Subcutaneous adipose tissue (tissue), 4 donors: ENCODE data around the gene ZFAND5. TPM values are rescaled to one million over a fixed set of nuclear protein-coding genes. Genes with fewer than 3 reads are reported as not detected.

Source experiments
- total RNA-seq, 4 donors: library from RNA; depleted of rRNA; stranded (reverse); fragments of >200 nt; gene quantifications; one replicate each; pipeline ENCODE4 v1.1.0, GENCODE V29; 2016
- TF ChIP-seq, protein P1 (sequence below): fragments of 450-650 bp; IDR thresholded peaks from one replicate; pipeline ENCODE4 v1.5.1; 2016; ENCODE audit warnings: low read depth, mild to moderate bottlenecking, control low read depth, antibody characterized with exemption, moderate library complexity

ZFAND5 gene
- total RNA-seq, 4 donors from 2014 or later, result 685 to 1,221 (median 791) TPM

DNA sequence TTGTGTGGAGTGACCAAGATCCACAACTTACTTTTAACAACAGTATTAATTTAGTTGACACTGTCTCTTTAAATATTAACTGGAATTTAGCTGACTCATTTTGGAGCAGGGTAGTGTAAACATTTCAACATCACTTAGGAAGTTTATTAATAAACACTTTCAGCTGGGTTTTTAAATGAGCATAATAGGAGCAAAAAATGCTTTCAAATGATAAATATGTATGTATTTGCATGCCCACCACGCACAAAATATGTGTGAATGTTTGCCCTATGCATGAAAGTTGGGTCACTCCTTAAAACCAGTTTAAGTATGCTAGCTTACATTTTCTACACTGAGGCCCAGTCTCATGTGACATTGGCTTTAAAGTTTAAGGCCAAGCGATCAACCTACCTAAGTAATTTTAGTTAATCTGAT, 2.9 kb downstream of the ZFAND5 start:
- TF ChIP-seq, protein P1, sequence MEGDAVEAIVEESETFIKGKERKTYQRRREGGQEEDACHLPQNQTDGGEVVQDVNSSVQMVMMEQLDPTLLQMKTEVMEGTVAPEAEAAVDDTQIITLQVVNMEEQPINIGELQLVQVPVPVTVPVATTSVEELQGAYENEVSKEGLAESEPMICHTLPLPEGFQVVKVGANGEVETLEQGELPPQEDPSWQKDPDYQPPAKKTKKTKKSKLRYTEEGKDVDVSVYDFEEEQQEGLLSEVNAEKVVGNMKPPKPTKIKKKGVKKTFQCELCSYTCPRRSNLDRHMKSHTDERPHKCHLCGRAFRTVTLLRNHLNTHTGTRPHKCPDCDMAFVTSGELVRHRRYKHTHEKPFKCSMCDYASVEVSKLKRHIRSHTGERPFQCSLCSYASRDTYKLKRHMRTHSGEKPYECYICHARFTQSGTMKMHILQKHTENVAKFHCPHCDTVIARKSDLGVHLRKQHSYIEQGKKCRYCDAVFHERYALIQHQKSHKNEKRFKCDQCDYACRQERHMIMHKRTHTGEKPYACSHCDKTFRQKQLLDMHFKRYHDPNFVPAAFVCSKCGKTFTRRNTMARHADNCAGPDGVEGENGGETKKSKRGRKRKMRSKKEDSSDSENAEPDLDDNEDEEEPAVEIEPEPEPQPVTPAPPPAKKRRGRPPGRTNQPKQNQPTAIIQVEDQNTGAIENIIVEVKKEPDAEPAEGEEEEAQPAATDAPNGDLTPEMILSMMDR, result no peak

DNA sequence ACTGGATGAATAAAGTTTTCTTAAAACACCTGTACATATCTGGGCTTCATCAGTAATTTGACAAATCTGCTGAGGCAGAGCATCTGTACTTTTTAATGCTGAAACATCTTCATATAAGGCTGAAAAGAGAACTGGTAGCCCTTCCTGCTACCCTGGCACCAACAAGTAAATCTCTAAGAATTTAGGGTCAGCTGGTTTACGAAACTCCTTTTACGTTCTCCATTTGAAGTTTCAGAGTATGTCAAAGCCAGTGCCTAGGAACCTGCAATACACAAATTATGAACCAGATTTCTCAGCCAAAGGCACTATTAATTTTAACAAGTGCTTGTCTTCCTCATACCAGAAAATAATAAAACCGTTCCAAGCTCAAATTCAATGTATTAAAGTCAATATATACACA, 3.8 kb downstream of the ZFAND5 start:
- TF ChIP-seq, protein P1, result no peak

DNA sequence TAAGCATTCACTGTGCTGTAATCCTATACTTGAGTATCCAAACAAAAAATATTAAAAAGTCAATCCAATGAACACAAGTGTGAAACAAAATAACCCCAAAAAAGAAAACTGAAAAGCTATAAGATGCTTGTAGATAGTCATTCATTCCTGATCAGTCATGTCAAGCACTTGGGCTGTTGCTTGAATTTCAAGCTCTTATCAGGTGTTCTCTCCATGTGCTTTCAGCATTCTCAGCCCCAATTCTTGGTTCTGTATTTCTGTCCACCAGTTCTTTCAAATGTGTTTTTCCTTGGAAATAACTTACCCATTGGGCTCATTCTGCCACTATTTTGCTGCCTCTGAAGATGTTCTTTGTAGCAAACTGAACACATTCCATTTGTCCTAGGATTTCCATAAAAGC, 4.7 kb downstream of the ZFAND5 start:
- TF ChIP-seq, protein P1, result no peak

DNA sequence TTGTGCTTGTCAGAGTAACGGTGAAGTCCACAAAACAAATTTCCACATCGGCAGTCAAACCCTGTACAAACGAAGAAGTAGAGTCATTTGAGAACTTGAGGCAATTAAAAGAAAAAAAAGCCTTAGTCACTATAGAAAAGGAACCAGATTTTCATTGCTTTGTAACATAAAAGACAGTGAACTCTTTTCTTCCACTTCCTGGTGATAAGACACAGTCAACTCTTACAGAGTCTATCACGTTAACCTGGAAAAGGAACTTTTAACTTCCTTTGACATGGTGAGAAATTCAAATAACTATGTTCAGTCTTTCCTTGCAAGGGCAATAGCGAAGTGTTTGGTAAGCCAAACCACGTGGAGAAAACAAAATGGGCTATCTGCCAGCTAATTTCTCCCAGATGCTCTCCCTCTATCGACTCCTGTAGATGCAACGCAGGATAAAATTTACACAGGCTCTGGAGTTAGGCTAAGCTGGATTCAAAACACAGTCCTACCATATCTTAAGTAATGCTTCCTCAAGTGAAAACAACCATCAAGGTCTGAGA, 8.9 kb downstream of the ZFAND5 start:
- TF ChIP-seq, protein P1, result no peak

DNA sequence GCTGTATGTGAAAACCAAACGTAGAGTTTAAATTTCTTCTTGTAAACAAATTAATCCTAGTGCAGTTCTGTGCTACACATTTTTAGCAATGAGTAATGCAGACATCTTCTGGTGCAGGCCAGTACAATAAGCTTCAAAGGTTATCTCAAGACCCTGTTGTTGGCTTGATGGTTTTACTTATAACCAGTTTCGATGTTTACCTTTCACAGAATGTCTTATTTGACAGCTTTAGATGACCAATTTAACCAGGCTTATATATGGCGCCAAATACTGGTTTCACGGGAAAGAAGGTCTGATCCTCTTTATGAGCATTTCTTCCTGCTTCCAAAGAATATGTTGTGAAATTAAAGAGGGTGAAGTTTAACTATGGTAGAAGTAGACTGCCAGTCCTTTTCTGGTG, 9.9 kb downstream of the ZFAND5 start:
- TF ChIP-seq, protein P1, result no peak

DNA sequence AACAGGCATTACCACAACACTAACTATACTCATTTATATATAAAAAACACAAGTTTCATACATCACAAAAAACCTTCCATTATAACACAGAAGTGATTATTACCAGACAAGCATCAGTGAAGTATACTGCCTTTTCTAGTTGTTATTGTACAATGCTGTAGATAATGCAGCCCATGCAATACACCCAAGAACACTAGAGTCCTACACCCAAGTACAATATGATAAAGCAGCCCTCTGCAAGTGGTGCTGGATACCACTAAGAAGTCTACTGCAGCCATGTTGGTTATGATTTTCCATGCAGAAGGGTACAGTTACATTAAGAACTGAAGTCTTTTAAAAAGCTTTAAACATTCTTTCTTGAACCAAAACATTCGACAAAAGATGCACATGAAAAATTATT, 10.3 kb downstream of the ZFAND5 start:
- TF ChIP-seq, protein P1, result no peak

DNA sequence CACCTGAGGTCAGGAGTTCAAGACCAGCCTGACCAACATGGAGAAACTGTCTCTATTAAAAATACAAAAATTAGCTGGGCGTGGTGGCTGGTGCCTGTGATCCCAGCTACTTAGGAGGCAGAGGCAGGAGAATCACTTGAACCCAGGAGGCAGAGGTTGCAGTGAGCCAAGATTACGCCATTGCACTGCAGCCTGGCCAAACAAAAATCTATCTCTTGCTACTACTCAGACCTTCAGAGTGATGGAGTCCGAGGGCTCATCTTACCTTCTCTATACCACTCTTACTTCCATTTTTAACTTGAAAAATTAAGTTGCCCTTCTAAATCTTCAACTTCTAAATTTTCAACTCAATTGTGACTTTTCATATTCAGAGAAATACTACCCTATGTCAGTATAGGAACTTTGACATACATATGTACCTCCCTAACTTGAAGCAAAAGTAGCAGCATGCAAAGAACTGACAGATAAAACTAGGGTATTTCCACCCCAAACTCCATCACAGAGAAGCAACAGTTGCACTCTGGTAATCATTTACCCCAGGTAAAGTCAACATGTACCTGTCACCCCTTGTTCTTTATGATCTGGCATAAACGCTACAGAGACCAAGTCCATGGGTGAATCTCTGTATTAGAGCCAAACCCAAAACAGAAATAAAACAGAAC, 11.4 kb downstream of the ZFAND5 start:
- TF ChIP-seq, protein P1, result no peak
